ENCODE measurements around the gene MERTK.

MERTK gene

GRCh38 chr2:111944531-111945210 is 46.3 kb downstream of the MERTK start:
- TF ChIP-seq EZH2phosphoT487 (IDR thresholded peaks at IDR 0.05; ENCODE audit: borderline replicate concordance, low read length) (no peak), CTCF (IDR thresholded peaks at IDR 0.05; ENCODE audit: low read depth, low read length, poor library complexity, severe bottlenecking) (no peak)
- no peaks in the 10 kb centered on the region for H3F3A ChIP-seq (ENCODE audit: control insufficient read depth, insufficient read depth)
- H3K4me3 ChIP-seq (ENCODE audit: low read length): no peak overlapping the region
- H3K27ac ChIP-seq (ENCODE audit: low read depth, low read length): no peak overlapping the region
- no peak overlapping the region for H3K4me2 ChIP-seq (ENCODE audit: low read length)
- no peaks in the 10 kb centered on the region for H4K20me1 ChIP-seq (ENCODE audit: control insufficient read depth, insufficient read depth, low read depth, low read length)
- no peaks in the 10 kb centered on the region for H3K36me3 ChIP-seq (ENCODE audit: control insufficient read depth, low read length)
- H3K4me1 ChIP-seq (ENCODE audit: control insufficient read depth, low read length): no peaks in the 10 kb centered on the region
- H3K79me2 ChIP-seq (ENCODE audit: control insufficient read depth, low read length): no peaks in the 10 kb centered on the region
- H3K9me3 ChIP-seq (ENCODE audit: control insufficient read depth, insufficient read depth, low read length): no peaks in the 10 kb centered on the region
- H3K9me2 ChIP-seq (replicated peaks; ENCODE audit: control insufficient read depth, low read length): no peaks in the 10 kb centered on the region
- H3K27me3 ChIP-seq (ENCODE audit: control insufficient read depth, low read length): no peaks in the 10 kb centered on the region; the same call in 1 of the 2 replicates

GRCh38 chr2:111945444-111946293 is 47.3 kb downstream of the MERTK start:
- Histone ChIP-seq H3K4me1 (ENCODE audit: control insufficient read depth, low read length) (peaks cover 4% of the 10 kb centered on the region; the same call in 1 of the 2 replicates), H3K4me3 (ENCODE audit: low read length) (no peak overlapping the region), H3K9me3 (ENCODE audit: control insufficient read depth, insufficient read depth, low read length) (no peaks in the 10 kb centered on the region), H3K9me2 (replicated peaks; ENCODE audit: control insufficient read depth, low read length) (no peaks in the 10 kb centered on the region), H3K79me2 (ENCODE audit: control insufficient read depth, low read length) (no peaks in the 10 kb centered on the region), H3K36me3 (ENCODE audit: control insufficient read depth, low read length) (no peaks in the 10 kb centered on the region), H3K4me2 (ENCODE audit: low read length) (no peak overlapping the region), H4K20me1 (ENCODE audit: control insufficient read depth, insufficient read depth, low read depth, low read length) (no peaks in the 10 kb centered on the region), H3K27me3 (ENCODE audit: control insufficient read depth, low read length) (peaks cover 3% of the 10 kb centered on the region), H3K27ac (ENCODE audit: low read depth, low read length) (no peak overlapping the region), H3F3A (ENCODE audit: control insufficient read depth, insufficient read depth) (no peaks in the 10 kb centered on the region)
- TF ChIP-seq EZH2phosphoT487 (IDR thresholded peaks at IDR 0.05; ENCODE audit: borderline replicate concordance, low read length) (no peak), CTCF (IDR thresholded peaks at IDR 0.05; ENCODE audit: low read depth, low read length, poor library complexity, severe bottlenecking) (no peak)

- Histone ChIP-seq H3K4me1 (ENCODE audit: control insufficient read depth, low read length) (peaks cover 4% of the 10 kb centered on the region; the same call in 1 of the 2 replicates), H4K20me1 (ENCODE audit: control insufficient read depth, insufficient read depth, low read depth, low read length) (no peaks in the 10 kb centered on the region), H3K27ac (ENCODE audit: low read depth, low read length) (no peak overlapping the region), H3K27me3 (ENCODE audit: control insufficient read depth, low read length) (peaks cover 3% of the 10 kb centered on the region), H3K79me2 (ENCODE audit: control insufficient read depth, low read length) (no peaks in the 10 kb centered on the region), H3F3A (ENCODE audit: control insufficient read depth, insufficient read depth) (no peaks in the 10 kb centered on the region), H3K9me3 (ENCODE audit: control insufficient read depth, insufficient read depth, low read length) (no peaks in the 10 kb centered on the region), H3K9me2 (replicated peaks; ENCODE audit: control insufficient read depth, low read length) (no peaks in the 10 kb centered on the region), H3K4me3 (ENCODE audit: low read length) (no peak overlapping the region), H3K36me3 (ENCODE audit: control insufficient read depth, low read length) (no peaks in the 10 kb centered on the region), H3K4me2 (ENCODE audit: low read length) (no peak overlapping the region)
- no peak for TF ChIP-seq EZH2phosphoT487 (IDR thresholded peaks at IDR 0.05; ENCODE audit: borderline replicate concordance, low read length)
- TF ChIP-seq CTCF (IDR thresholded peaks at IDR 0.05; ENCODE audit: low read depth, low read length, poor library complexity, severe bottlenecking): no peak
Observed at GRCh38 chr2:111946294-111947114, 48.1 kb downstream of the MERTK start.

Data from DOHH2 (cell line).